Tibial artery (tissue), 4 donors: ENCODE data around the gene DYNC2I2.
"Not testable (repeated sequence)": the region's sequence is repeated elsewhere in the genome, so short reads cannot be mapped to it uniquely, and the experiment has no call there.

ENCODE experiments used
- DNase-seq, 2 donors: peaks; one replicate each; pipeline ENCODE4 v3.0.0-alpha.2; 2019
- H3K27ac ChIP-seq, 2 donors: fragments of 200-600 bp; sonication (generic) in 1 of 2; 1 replicate in 1 of 2; 2 replicates in 1 of 2; pipeline ENCODE4 v1.5.1; 2018 to 2019; ENCODE audit warnings: mild to moderate bottlenecking in 1 of 2
- H3K27me3 ChIP-seq, 2 donors: fragments of 200-600 bp; sonication (generic) in 1 of 2; one replicate each; pipeline versions ENCODE4 v1.5.1 to v1.6.0; 2016 to 2019
- H3K36me3 ChIP-seq, 3 donors: fragments of 200-600 bp; sonication (generic) in 2 of 3; one replicate each; pipeline ENCODE4 v1.5.1; 2016 to 2019; ENCODE audit warnings: mild to moderate bottlenecking in 2 of 3
- H3K4me1 ChIP-seq, 4 donors: fragments of 200-600 bp; sonication (generic) in 2 of 4; 1 replicate in 3 of 4; 2 replicates in 1 of 4; pipeline ENCODE4 v1.5.1; 2016 to 2019
- H3K4me3 ChIP-seq, 2 donors: fragments of 200-600 bp; sonication (generic) in 1 of 2; 1 replicate in 1 of 2; 2 replicates in 1 of 2; pipeline ENCODE4 v1.5.1; 2018 to 2019; ENCODE audit warnings: mild to moderate bottlenecking in 2 of 2
- H3K9me3 ChIP-seq, 3 donors: fragments of 200-600 bp; sonication (generic) in 1 of 3; one replicate each; pipeline ENCODE4 v1.5.1; 2016 to 2019
- CTCF ChIP-seq, 2 experiments: fragments of 200-600 bp in 1 of 2; fragments of 450-650 bp in 1 of 2; IDR thresholded peaks; one replicate each; pipeline ENCODE4 v1.5.1; 2017 to 2019; ENCODE audit warnings: antibody characterized with exemption in 2 of 2, mild to moderate bottlenecking in 1 of 2, moderate library complexity in 1 of 2
- intact Hi-C: fragments of 100-400 bp; cut with DNase I; formaldehyde crosslinking; loops from one replicate; pipeline ENCODE4 v1.15.0; 2023; ENCODE audit warnings: low total_unique reads

The DYNC2I2 gene

GRCh38 chr9:128694344-128694743 lies 37.7 kb upstream of the DYNC2I2 start:
- Histone ChIP-seq H3K4me3 (no peak overlapping the region), H3K4me1 (peaks cover 0 to 25% (median 15%) of the 10 kb centered on the region in 4 donors), H3K27me3 (no peaks in the 10 kb centered on the region), H3K36me3 (peaks cover 39 to 55% (median 50%) of the 10 kb centered on the region in 3 donors), H3K27ac (no peak overlapping the region), H3K9me3 (no peaks in the 10 kb centered on the region)
- no peak for TF ChIP-seq CTCF (IDR thresholded peaks at IDR 0.05)
- no peak for DNase-seq
- intact Hi-C loops = no loop called here

GRCh38 chr9:128693738-128694137 lies 37.1 kb upstream of the DYNC2I2 start:
- intact Hi-C loops, H3K27ac ChIP-seq, DNase-seq, H3K9me3 ChIP-seq, H3K4me3 ChIP-seq, H3K27me3 ChIP-seq: not testable (repeated sequence)
- Histone ChIP-seq H3K4me1 (peaks cover 0 to 25% (median 15%) of the 10 kb centered on the region in 4 donors), H3K36me3 (peaks cover 39 to 55% (median 50%) of the 10 kb centered on the region in 3 donors)

GRCh38 chr9:128690684-128691034 lies 34.0 kb upstream of the DYNC2I2 start:
- Histone ChIP-seq H3K4me3 (peak overlapping the region; percentile 88 to 97), H3K9me3 (no peaks in the 10 kb centered on the region), H3K36me3 (peaks cover 35 to 42% (median 37%) of the 10 kb centered on the region in 3 donors), H3K4me1 (peaks cover 0 to 21% (median 16%) of the 10 kb centered on the region in 4 donors), H3K27me3 (no peaks in the 10 kb centered on the region), H3K27ac (peak overlapping the region; percentile 72 to 98)
- intact Hi-C loops = no loop called here
- DNase-seq = no peak
- no peak for TF ChIP-seq CTCF (IDR thresholded peaks at IDR 0.05)

GRCh38 chr9:128689820-128690683 lies 33.4 kb upstream of the DYNC2I2 start:
- no peaks in the 10 kb centered on the region for H3K9me3 ChIP-seq
- H3K36me3 ChIP-seq = peaks cover 33 to 36% (median 34%) of the 10 kb centered on the region in 3 donors
- TF ChIP-seq CTCF (IDR thresholded peaks at IDR 0.05) = no peak
- H3K4me1 ChIP-seq = peaks cover 0 to 22% (median 17%) of the 10 kb centered on the region in 4 donors
- H3K27ac ChIP-seq = peak overlapping the region; percentile 72 to 98
- intact Hi-C loops = no loop called here
- DNase-seq = no peak
- H3K27me3 ChIP-seq = no peaks in the 10 kb centered on the region
- H3K4me3 ChIP-seq = peak overlapping the region; percentile 88 to 97

DNA sequence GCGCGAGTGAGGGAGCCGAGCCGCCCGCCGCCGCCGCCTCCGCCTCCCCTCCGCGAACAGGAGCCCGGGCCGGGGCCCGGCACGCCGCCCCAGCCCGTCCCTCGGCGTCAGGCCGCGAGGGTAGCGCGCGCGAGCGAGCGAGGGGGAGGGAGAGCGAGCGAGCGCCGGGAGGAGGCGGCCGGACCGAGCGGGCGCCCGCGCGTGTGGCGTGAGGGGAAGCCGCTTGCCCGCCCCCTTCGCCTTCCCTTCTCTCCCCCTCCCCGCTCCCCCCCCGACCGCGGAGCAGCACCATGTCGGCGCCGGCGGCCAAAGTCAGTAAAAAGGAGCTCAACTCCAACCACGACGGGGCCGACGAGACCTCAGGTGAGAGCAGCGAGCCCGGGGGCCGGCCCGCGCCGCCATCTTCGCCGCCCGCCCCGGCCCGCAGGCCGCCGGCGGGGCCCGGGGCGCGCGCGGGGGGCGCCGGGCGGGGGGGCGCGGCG lies 32.7 kb upstream of the DYNC2I2 start:
- H3K27ac ChIP-seq = peak overlapping the region; percentile 92 to 98
- H3K4me1 ChIP-seq = peaks cover 0 to 29% (median 22%) of the 10 kb centered on the region in 4 donors
- intact Hi-C loops = no loop called here

More for the DNA sequence above, 32.7 kb upstream of the DYNC2I2 start:
- peak overlapping the region; percentile 88 to 97 for H3K4me3 ChIP-seq
- H3K36me3 ChIP-seq = peaks cover 27 to 32% (median 30%) of the 10 kb centered on the region in 3 donors
- DNase-seq = peak; percentile 52 to 77
- H3K9me3 ChIP-seq = no peaks in the 10 kb centered on the region
- peaks cover 0 to 1% of the 10 kb centered on the region in 2 donors for H3K27me3 ChIP-seq
- TF ChIP-seq CTCF (IDR thresholded peaks at IDR 0.05) = no peak
